ENCODE results near the gene GOPC.

The GOPC gene

GRCh38 chr6:117601811-117602150 is 530 bp downstream of the GOPC start:
- peaks cover 18% of the 10 kb centered on the region for H3K27me3 ChIP-seq
- peak overlapping the region; percentile 83 for H3K27ac ChIP-seq
- no peaks in the 10 kb centered on the region for H3K36me3 ChIP-seq
- peaks cover 20 to 26% of the 10 kb centered on the region in 2 experiments for H3K4me1 ChIP-seq (ENCODE audit: control insufficient read depth in 1 of 2, insufficient read depth in 1 of 2, low read depth in 1 of 2, low read length in 1 of 2)
- no peaks in the 10 kb centered on the region for H3K9me3 ChIP-seq
- TF ChIP-seq, protein P1, sequence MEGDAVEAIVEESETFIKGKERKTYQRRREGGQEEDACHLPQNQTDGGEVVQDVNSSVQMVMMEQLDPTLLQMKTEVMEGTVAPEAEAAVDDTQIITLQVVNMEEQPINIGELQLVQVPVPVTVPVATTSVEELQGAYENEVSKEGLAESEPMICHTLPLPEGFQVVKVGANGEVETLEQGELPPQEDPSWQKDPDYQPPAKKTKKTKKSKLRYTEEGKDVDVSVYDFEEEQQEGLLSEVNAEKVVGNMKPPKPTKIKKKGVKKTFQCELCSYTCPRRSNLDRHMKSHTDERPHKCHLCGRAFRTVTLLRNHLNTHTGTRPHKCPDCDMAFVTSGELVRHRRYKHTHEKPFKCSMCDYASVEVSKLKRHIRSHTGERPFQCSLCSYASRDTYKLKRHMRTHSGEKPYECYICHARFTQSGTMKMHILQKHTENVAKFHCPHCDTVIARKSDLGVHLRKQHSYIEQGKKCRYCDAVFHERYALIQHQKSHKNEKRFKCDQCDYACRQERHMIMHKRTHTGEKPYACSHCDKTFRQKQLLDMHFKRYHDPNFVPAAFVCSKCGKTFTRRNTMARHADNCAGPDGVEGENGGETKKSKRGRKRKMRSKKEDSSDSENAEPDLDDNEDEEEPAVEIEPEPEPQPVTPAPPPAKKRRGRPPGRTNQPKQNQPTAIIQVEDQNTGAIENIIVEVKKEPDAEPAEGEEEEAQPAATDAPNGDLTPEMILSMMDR (IDR thresholded peaks at IDR 0.05) = no peak
- H3K4me3 ChIP-seq (ENCODE audit: low read depth in 1 of 2, low read length in 1 of 2) = peak overlapping the region; percentile 98 to 99

- no peak overlapping the region for H3K27ac ChIP-seq
- no peak overlapping the region for H3K4me3 ChIP-seq (ENCODE audit: low read depth in 1 of 2, low read length in 1 of 2)
- peaks cover 2% of the 10 kb centered on the region for H3K27me3 ChIP-seq
- no peaks in the 10 kb centered on the region for H3K36me3 ChIP-seq
- H3K4me1 ChIP-seq (ENCODE audit: control insufficient read depth in 1 of 2, insufficient read depth in 1 of 2, low read depth in 1 of 2, low read length in 1 of 2) = peaks cover 20 to 26% of the 10 kb centered on the region in 2 experiments
- TF ChIP-seq, protein P1 (IDR thresholded peaks at IDR 0.05) = no peak
- no peaks in the 10 kb centered on the region for H3K9me3 ChIP-seq
Observed at GRCh38 chr6:117600008-117600743, 2.1 kb downstream of the GOPC start.

GRCh38 chr6:117597755-117598154 is 4.6 kb downstream of the GOPC start:
- Histone ChIP-seq H3K27ac (no peak overlapping the region), H3K27me3 (no peaks in the 10 kb centered on the region), H3K36me3 (no peaks in the 10 kb centered on the region), H3K9me3 (no peaks in the 10 kb centered on the region), H3K4me1 (ENCODE audit: control insufficient read depth in 1 of 2, insufficient read depth in 1 of 2, low read depth in 1 of 2, low read length in 1 of 2) (peaks cover 13 to 20% of the 10 kb centered on the region in 2 experiments), H3K4me3 (ENCODE audit: low read depth in 1 of 2, low read length in 1 of 2) (no peak overlapping the region)
- TF ChIP-seq, protein P1 (IDR thresholded peaks at IDR 0.05) = no peak

DNA sequence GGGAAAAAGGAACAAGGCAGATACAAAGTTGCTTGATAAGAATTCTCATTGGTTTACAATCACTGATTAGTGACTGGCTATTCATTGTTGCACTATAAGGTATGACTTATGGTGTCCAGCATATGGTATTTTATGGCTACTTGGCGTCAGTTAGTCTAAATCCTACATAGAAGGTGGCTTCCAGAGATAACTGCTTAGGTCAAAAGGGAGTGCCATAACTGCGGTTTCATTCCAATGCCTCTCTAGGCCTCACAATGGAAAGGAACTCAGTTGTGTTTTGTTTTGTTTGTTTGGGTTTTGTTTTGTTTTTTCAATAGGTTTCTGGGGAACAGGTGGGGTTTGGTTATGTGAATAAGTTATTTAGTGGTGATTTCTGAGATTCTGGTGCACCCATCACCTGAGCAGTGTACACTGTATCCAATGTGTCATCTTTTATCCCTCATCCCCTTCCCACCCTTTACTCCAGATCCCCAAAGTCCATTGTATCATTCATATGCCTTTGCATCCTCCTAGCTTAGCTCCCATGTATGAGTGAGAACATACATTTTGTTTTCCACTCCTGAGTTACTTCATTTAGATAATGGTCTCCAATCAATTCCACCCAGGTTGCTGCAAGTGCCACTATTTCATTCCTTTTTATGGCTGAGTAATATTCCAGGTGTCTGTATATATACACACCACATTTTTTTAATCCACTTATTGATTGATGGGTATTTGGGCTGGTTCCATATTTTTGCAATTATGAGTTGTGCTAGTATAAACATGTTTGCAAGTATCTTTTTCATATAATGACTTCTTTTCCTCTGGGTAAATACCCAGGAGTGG is 7.0 kb downstream of the GOPC start:
- H3K9me3 ChIP-seq = no peaks in the 10 kb centered on the region
- H3K4me1 ChIP-seq (ENCODE audit: control insufficient read depth in 1 of 2, insufficient read depth in 1 of 2, low read depth in 1 of 2, low read length in 1 of 2) = peaks cover 0 to 4% of the 10 kb centered on the region in 2 experiments
- H3K36me3 ChIP-seq = no peaks in the 10 kb centered on the region
- no peaks in the 10 kb centered on the region for H3K27me3 ChIP-seq
- TF ChIP-seq, protein P1 (IDR thresholded peaks at IDR 0.05) = no peak
- H3K27ac ChIP-seq = no peak overlapping the region
- H3K4me3 ChIP-seq (ENCODE audit: low read depth in 1 of 2, low read length in 1 of 2) = no peak overlapping the region

DNA sequence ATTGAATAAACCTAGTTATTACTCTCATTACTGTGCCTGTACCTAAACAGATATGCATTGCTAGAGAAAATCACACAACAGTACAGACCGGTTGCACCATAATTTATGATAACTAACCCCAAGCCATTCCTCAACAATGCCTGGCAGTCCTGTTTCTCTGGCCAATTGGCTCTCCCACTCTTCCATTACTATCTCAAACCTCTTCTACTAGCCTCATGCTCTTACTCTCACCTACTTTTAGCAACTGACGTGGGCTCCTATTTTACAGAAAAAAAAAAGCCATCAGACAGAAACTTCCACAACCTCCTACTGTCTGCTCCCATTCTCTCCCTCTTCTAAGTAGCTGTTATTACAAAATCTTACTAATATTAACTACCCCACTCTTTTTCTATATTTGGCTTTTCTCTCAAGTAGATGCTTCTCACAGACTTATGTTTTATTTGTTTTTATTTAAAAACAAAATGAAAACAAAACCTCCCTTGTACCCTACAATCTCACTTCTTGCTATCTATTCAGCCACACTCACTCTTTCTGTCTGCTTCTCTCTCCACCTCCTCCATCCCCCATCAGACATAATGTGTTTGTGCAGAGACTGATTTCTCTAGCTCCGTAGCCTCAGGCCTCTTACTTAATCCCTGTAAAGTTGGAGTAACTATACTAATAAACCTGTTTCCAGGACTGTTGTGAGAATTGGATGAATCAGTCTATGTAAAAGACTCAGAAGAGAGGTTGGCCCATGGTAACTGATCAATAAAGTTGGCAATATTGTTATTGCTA is 9.1 kb downstream of the GOPC start:
- Histone ChIP-seq H3K27me3 (no peaks in the 10 kb centered on the region), H3K4me1 (ENCODE audit: control insufficient read depth in 1 of 2, insufficient read depth in 1 of 2, low read depth in 1 of 2, low read length in 1 of 2) (no peaks in the 10 kb centered on the region), H3K4me3 (ENCODE audit: low read depth in 1 of 2, low read length in 1 of 2) (no peak overlapping the region), H3K36me3 (peaks cover 12% of the 10 kb centered on the region), H3K9me3 (no peaks in the 10 kb centered on the region), H3K27ac (no peak overlapping the region)
- TF ChIP-seq, protein P1 (IDR thresholded peaks at IDR 0.05) = no peak
